ENCODE data around the gene LIPT2.

LIPT2 gene

GRCh38 chr11:74473382-74474173 lies 19.9 kb downstream of the LIPT2 start:
- Histone ChIP-seq H3K4me1 (ENCODE audit: control insufficient read depth, low read length) (peaks cover 7% of the 10 kb centered on the region), H3K27ac (ENCODE audit: low read depth, low read length) (no peak overlapping the region), H4K20me1 (ENCODE audit: control insufficient read depth, insufficient read depth, low read depth, low read length) (no peaks in the 10 kb centered on the region), H3K9me3 (ENCODE audit: control insufficient read depth, insufficient read depth, low read length) (no peaks in the 10 kb centered on the region), H3K27me3 (ENCODE audit: control insufficient read depth, low read length) (peaks cover 2% of the 10 kb centered on the region; the same call in 1 of the 2 replicates), H3K36me3 (ENCODE audit: control insufficient read depth, low read length) (no peaks in the 10 kb centered on the region), H3K79me2 (ENCODE audit: control insufficient read depth, low read length) (no peaks in the 10 kb centered on the region), H3K4me2 (ENCODE audit: low read length) (no peak overlapping the region), H3F3A (ENCODE audit: control insufficient read depth, insufficient read depth) (no peaks in the 10 kb centered on the region), H3K4me3 (ENCODE audit: low read length) (no peak overlapping the region), H3K9me2 (replicated peaks; ENCODE audit: control insufficient read depth, low read length) (no peaks in the 10 kb centered on the region; the same call in 1 of the 2 replicates)
- TF ChIP-seq EZH2phosphoT487 (IDR thresholded peaks at IDR 0.05; ENCODE audit: borderline replicate concordance, low read length) (no peak), CTCF (IDR thresholded peaks at IDR 0.05; ENCODE audit: low read depth, low read length, poor library complexity, severe bottlenecking) (no peak)

- H3K27me3 ChIP-seq (ENCODE audit: control insufficient read depth, low read length) = peaks cover 2% of the 10 kb centered on the region; the same call in 1 of the 2 replicates
- no peaks in the 10 kb centered on the region; the same call in 1 of the 2 replicates for H3K9me2 ChIP-seq (replicated peaks; ENCODE audit: control insufficient read depth, low read length)
- H3K36me3 ChIP-seq (ENCODE audit: control insufficient read depth, low read length) = no peaks in the 10 kb centered on the region
- no peaks in the 10 kb centered on the region for H3F3A ChIP-seq (ENCODE audit: control insufficient read depth, insufficient read depth)
- H3K4me3 ChIP-seq (ENCODE audit: low read length) = no peak overlapping the region
- H3K79me2 ChIP-seq (ENCODE audit: control insufficient read depth, low read length) = no peaks in the 10 kb centered on the region
- no peak for TF ChIP-seq CTCF (IDR thresholded peaks at IDR 0.05; ENCODE audit: low read depth, low read length, poor library complexity, severe bottlenecking)
- no peak for TF ChIP-seq EZH2phosphoT487 (IDR thresholded peaks at IDR 0.05; ENCODE audit: borderline replicate concordance, low read length)
- no peaks in the 10 kb centered on the region for H3K9me3 ChIP-seq (ENCODE audit: control insufficient read depth, insufficient read depth, low read length)
- no peak overlapping the region for H3K4me2 ChIP-seq (ENCODE audit: low read length)
- peaks cover 7% of the 10 kb centered on the region for H3K4me1 ChIP-seq (ENCODE audit: control insufficient read depth, low read length)
- no peak overlapping the region for H3K27ac ChIP-seq (ENCODE audit: low read depth, low read length)
- no peaks in the 10 kb centered on the region for H4K20me1 ChIP-seq (ENCODE audit: control insufficient read depth, insufficient read depth, low read depth, low read length)
These were observed 21.7 kb downstream of the LIPT2 start for GRCh38 chr11:74471668-74472429.

- no peak for TF ChIP-seq CTCF (IDR thresholded peaks at IDR 0.05; ENCODE audit: low read depth, low read length, poor library complexity, severe bottlenecking)
- TF ChIP-seq EZH2phosphoT487 (IDR thresholded peaks at IDR 0.05; ENCODE audit: borderline replicate concordance, low read length) = no peak
- Histone ChIP-seq H3K27me3 (ENCODE audit: control insufficient read depth, low read length) (peaks cover 2% of the 10 kb centered on the region; the same call in 1 of the 2 replicates), H3K4me2 (ENCODE audit: low read length) (no peak overlapping the region), H4K20me1 (ENCODE audit: control insufficient read depth, insufficient read depth, low read depth, low read length) (no peaks in the 10 kb centered on the region), H3K9me3 (ENCODE audit: control insufficient read depth, insufficient read depth, low read length) (no peaks in the 10 kb centered on the region), H3F3A (ENCODE audit: control insufficient read depth, insufficient read depth) (no peaks in the 10 kb centered on the region), H3K79me2 (ENCODE audit: control insufficient read depth, low read length) (no peaks in the 10 kb centered on the region), H3K9me2 (replicated peaks; ENCODE audit: control insufficient read depth, low read length) (no peaks in the 10 kb centered on the region), H3K27ac (ENCODE audit: low read depth, low read length) (no peak overlapping the region), H3K36me3 (ENCODE audit: control insufficient read depth, low read length) (no peaks in the 10 kb centered on the region), H3K4me1 (ENCODE audit: control insufficient read depth, low read length) (peaks cover 7% of the 10 kb centered on the region), H3K4me3 (ENCODE audit: low read length) (no peak overlapping the region)
These were observed 22.5 kb downstream of the LIPT2 start for GRCh38 chr11:74471037-74471436.
